Adipocyte (in vitro differentiated cells): ENCODE results near the gene TMEM236.

ENCODE experiments used
- DNase-seq: peaks from one replicate; pipeline ENCODE4 v3.0.0-alpha.2; 2015; ENCODE audit warnings: low read depth
- H3K27me3 ChIP-seq: replicated peaks from 2 replicates; pipeline ENCODE4 v1.7.0; 2013; ENCODE audit warnings: mild to moderate bottlenecking, low read length, moderate library complexity; ENCODE audit not compliant: control insufficient read depth, insufficient read depth
- H3K36me3 ChIP-seq: 2 replicates; pipeline ENCODE4 v1.7.0; 2013; ENCODE audit warnings: low read length, mild to moderate bottlenecking, moderate library complexity; ENCODE audit not compliant: control insufficient read depth, insufficient read depth, severe bottlenecking
- H3K4me1 ChIP-seq: 2 replicates; pipeline ENCODE4 v1.7.0; 2013; ENCODE audit warnings: mild to moderate bottlenecking, low read length, moderate library complexity; ENCODE audit not compliant: control insufficient read depth, insufficient read depth
- H3K4me3 ChIP-seq: 2 replicates; pipeline ENCODE4 v1.7.0; 2013; ENCODE audit warnings: mild to moderate bottlenecking, low read length, moderate library complexity
- H3K9ac ChIP-seq: 2 replicates; pipeline ENCODE4 v1.7.0; 2013; ENCODE audit warnings: mild to moderate bottlenecking, low read length, moderate library complexity
- H3K9me3 ChIP-seq: 2 replicates; pipeline ENCODE4 v1.7.0; 2013; ENCODE audit warnings: mild to moderate bottlenecking, low read length, moderate library complexity; ENCODE audit not compliant: control insufficient read depth

Gene TMEM236

GRCh38 chr10:17833656-17834055, 81.7 kb downstream of the TMEM236 start:
- Histone ChIP-seq H3K4me1 (peaks cover 12% of the 10 kb centered on the region), H3K9me3 (no peaks in the 10 kb centered on the region), H3K27me3 (peaks cover 4% of the 10 kb centered on the region), H3K9ac (no peak overlapping the region), H3K36me3 (no peaks in the 10 kb centered on the region), H3K4me3 (no peak overlapping the region)
- DNase-seq = no peak

GRCh38 chr10:17835688-17836087, 83.7 kb downstream of the TMEM236 start:
- Histone ChIP-seq H3K4me1 (peaks cover 12% of the 10 kb centered on the region), H3K9ac (no peak overlapping the region), H3K9me3 (no peaks in the 10 kb centered on the region), H3K27me3 (no peaks in the 10 kb centered on the region), H3K36me3 (no peaks in the 10 kb centered on the region), H3K4me3 (no peak overlapping the region)
- DNase-seq = peak; percentile 55

- DNase-seq = peak; percentile 62
Observed at GRCh38 chr10:17836942-17837341, 84.9 kb downstream of the TMEM236 start.

GRCh38 chr10:17838080-17838648, 86.2 kb downstream of the TMEM236 start:
- no peaks in the 10 kb centered on the region for H3K36me3 ChIP-seq
- no peak for DNase-seq
- H3K9ac ChIP-seq = no peak overlapping the region

More at GRCh38 chr10:17836942-17837341, 84.9 kb downstream of the TMEM236 start:
- peak overlapping the region; percentile 46 for H3K9ac ChIP-seq
- H3K9me3 ChIP-seq = no peaks in the 10 kb centered on the region
- peak overlapping the region; percentile 75 for H3K4me3 ChIP-seq
- no peaks in the 10 kb centered on the region for H3K27me3 ChIP-seq
- H3K4me1 ChIP-seq = peaks cover 14% of the 10 kb centered on the region
- no peaks in the 10 kb centered on the region for H3K36me3 ChIP-seq

GRCh38 chr10:17841050-17841449, 89.0 kb downstream of the TMEM236 start:
- Histone ChIP-seq H3K9ac (no peak overlapping the region), H3K9me3 (no peaks in the 10 kb centered on the region), H3K4me3 (no peak overlapping the region), H3K4me1 (peaks cover 6% of the 10 kb centered on the region), H3K27me3 (no peaks in the 10 kb centered on the region), H3K36me3 (no peaks in the 10 kb centered on the region)
- DNase-seq = no peak

More at GRCh38 chr10:17838080-17838648, 86.2 kb downstream of the TMEM236 start:
- Histone ChIP-seq H3K27me3 (no peaks in the 10 kb centered on the region), H3K4me1 (peaks cover 14% of the 10 kb centered on the region), H3K4me3 (peak overlapping the region; percentile 28), H3K9me3 (no peaks in the 10 kb centered on the region)

GRCh38 chr10:17842641-17843040, 90.6 kb downstream of the TMEM236 start:
- DNase-seq = no peak
- Histone ChIP-seq H3K27me3 (no peaks in the 10 kb centered on the region), H3K4me1 (peaks cover 8% of the 10 kb centered on the region), H3K9ac (no peak overlapping the region), H3K36me3 (no peaks in the 10 kb centered on the region), H3K9me3 (no peaks in the 10 kb centered on the region), H3K4me3 (no peak overlapping the region)

GRCh38 chr10:17847585-17848296, 95.7 kb downstream of the TMEM236 start:
- peaks cover 12% of the 10 kb centered on the region for H3K4me1 ChIP-seq
- peak overlapping the region; percentile 34 for H3K9ac ChIP-seq
- H3K9me3 ChIP-seq = no peaks in the 10 kb centered on the region
- no peaks in the 10 kb centered on the region for H3K36me3 ChIP-seq
- no peaks in the 10 kb centered on the region for H3K27me3 ChIP-seq
- DNase-seq = peak; percentile 78
- no peak overlapping the region for H3K4me3 ChIP-seq

GRCh38 chr10:17848646-17849045, 96.6 kb downstream of the TMEM236 start:
- H3K27me3 ChIP-seq = no peaks in the 10 kb centered on the region
- H3K36me3 ChIP-seq = no peaks in the 10 kb centered on the region
- DNase-seq = no peak

More at GRCh38 chr10:17848646-17849045, 96.6 kb downstream of the TMEM236 start:
- H3K4me1 ChIP-seq = peaks cover 12% of the 10 kb centered on the region
- H3K4me3 ChIP-seq = no peak overlapping the region
- H3K9ac ChIP-seq = peak overlapping the region; percentile 18
- no peaks in the 10 kb centered on the region for H3K9me3 ChIP-seq
